NAMALWA (cell line): ENCODE data around the gene PAQR7.
"Not testable (repeated sequence)": the region's sequence is repeated elsewhere in the genome, so short reads cannot be mapped to it uniquely, and the experiment has no call there.

Experiments used
- DNase-seq: peaks from one replicate; pipeline ENCODE4 v3.0.0-alpha.2; 2015; ENCODE audit warnings: low spot score

The PAQR7 gene

DNA sequence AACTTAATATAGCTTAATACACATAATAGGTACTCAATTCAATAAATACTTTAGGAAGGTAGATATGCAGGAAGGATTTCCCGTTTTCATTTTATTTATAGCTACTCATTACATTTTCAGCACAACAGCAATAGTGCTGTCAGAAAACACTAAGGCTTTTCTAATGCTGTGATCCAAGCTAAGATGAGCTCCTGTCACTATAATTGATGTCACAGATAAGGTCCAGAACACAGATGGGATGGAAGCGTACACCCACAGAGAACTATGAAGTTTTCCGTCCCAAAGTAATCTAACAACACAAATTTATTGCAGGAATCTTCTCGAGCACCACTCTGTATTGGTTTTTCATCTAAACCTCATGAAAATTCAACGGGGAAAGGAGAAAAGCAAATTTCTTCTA is 29.8 kb downstream of the PAQR7 start:
- DNase-seq = no peak

DNA sequence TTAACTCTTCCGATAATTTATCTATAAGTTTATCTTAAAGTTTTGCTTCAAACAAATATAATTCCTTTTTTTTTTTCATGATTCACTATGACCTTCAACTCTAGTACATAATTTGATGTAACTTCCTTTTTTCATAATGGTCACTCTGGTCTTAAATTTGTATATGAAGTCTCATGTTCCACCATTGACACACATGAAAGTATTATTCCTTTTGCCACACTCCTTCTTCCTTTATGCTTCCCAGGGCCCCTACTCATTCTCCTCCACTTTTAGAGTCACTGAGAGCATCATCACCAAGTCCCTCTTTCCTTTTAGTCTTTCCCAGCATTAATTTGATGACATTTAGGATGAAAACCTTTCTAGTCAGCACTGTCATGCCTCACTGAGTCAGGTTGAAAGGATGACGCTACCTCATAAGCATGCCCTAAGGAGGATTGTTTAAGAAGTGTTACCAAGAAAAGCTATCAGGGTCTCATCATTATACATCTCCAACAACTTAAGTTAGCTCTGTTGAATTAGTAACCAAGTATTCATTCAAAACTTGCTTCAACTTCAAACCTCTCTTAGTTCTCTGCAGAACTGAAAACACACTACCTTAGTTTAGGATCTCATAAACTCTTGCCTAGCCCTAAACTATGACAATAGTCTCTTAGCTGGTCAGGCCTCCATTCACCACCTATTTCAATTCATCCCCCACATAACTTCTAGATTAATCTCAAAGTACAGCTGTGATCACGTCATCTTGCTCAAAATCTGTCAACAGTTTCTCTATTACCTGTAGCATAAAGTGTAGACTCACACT is 30.8 kb downstream of the PAQR7 start:
- DNase-seq = no peak

DNA sequence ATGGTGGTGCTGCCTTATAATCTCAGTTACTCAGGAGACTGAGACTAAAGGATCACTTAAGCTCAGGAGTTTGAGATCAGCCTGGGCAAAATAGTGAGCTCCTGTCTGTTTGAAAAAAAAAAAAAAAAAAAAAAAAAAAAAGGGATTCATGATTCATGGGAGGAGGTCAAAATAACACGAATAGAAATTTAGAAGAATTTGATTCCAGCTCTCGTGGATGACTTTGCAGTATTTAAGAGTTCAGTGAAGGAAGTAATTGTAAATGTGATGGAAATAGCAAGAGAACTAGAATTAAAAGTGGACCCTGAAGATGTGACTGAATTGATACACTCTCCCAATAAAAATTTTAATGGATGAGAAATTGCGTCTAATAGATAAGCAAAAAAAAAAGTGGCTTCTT is 32.0 kb downstream of the PAQR7 start:
- DNase-seq = no peak

DNA sequence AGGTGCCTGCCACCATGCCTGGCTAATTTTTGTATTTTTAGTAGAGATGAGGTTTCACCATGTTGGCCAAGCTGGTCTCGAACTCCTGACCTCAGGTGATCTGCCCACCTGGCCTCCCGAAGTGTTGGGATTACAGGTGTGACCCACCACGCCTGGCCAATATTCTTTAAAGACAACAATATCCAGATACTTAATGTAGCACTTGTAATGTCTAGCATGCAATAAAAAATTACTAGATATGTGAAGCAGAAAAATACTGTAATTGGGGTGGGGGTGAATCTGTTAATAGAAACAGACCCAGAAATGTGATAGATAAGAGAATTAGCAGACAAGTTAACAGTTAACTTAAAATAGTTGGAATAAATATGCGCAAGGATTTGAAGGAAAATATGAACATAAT is 35.7 kb downstream of the PAQR7 start:
- DNase-seq = not testable (repeated sequence)

- DNase-seq = no peak
Observed at GRCh38 chr1:25837262-25837875, 38.1 kb downstream of the PAQR7 start.

DNA sequence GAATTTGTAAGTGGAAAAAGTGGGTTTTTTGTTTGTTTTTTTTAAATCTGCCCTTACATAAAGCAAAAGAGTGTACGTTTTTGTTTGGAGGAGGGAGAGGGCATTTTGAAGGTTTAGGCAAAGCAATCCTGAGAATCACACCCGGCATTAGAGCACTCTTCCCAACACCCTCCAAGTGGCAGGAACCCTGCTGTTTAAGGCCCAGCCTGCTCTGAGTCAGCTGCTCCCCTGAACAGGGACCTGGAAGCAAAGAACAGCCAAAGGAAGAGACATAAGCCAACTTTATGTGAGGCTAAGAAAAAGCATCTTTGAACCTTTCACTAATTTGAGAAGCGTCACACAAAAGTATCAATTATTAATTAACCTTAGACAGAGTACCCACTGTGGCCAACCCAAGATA is 38.8 kb downstream of the PAQR7 start:
- no peak for DNase-seq

GRCh38 chr1:25834894-25835293 is 40.6 kb downstream of the PAQR7 start:
- DNase-seq = no peak

DNA sequence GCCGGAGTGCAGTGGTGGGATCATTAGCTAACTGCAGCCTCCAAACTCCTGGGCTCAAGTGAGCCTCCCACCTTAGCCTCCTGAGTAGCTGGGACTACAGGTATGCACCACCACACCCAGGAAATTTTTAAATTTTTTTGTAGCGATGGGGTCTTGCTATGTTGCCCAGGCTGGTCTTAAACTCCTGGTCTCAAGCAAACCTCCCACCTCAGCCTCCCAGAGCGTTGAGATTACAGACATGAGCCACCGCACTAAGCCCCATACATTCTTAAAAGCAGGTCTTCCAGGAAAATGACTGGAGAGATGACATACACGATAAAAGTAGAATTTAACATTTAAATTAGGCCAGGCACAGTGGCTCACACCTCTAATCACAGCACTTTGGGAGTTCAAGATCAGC is 42.4 kb downstream of the PAQR7 start:
- no peak for DNase-seq

DNA sequence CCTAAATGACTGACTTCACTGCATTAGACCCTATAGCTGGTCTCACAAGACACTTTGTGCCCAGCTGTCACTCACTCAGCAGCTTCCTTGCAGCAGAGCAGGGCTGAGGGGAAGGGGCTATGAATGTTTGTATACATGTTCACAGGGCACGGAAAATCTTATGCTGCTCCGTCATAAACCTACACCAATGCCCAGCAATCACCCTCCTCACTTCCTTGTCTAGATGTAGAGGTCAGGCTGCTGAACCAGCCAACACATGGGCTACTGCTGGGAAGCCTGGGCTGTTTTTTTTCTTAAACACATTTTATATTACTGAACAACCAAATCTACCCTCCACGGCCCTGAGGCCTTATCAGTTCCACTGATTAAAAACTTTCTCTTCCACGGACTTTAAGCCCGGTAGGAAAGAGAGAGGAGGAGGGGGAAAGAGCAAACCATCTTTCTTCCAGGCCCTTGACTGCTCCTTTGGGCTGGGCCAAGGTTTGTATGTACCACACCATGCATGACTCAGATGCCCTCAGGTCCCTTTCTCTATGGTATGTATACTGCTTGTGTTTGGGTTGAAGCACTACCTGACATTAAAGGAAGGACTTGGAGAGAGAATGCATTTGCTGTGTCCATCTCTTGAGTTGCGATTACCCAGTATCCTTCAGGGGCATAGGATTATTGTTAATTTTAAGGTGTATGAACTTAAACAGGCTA is 43.0 kb downstream of the PAQR7 start:
- DNase-seq = no peak

DNA sequence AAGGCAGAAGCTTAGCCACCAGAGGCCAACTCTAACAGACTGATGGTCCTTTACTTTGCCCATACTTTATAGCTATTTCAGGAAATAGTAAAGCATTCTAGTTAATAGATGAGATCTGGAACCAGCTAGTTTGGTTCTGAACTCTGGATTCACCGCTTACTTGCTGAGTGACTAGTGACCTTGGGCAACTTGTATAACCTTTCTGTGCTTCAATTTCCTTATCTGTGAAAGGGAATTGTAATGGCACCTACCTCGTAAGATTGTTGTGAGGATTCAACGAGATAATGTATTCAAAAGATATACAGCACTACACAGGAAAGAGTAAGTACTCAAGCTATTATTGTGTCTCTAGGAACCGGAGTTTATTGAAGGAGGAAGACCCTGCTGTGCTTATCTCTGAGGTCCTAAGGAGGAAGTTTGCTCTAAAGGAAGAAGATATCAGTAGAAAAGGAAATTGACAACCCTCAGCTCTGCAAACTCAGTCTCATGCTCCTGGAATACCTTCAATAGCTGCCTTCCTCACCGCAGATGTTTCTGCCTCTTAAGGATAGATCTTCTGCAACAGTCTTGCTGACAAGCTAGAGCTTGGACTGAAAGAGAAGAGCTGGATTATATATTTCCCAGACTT is 43.8 kb downstream of the PAQR7 start:
- DNase-seq = no peak

DNA sequence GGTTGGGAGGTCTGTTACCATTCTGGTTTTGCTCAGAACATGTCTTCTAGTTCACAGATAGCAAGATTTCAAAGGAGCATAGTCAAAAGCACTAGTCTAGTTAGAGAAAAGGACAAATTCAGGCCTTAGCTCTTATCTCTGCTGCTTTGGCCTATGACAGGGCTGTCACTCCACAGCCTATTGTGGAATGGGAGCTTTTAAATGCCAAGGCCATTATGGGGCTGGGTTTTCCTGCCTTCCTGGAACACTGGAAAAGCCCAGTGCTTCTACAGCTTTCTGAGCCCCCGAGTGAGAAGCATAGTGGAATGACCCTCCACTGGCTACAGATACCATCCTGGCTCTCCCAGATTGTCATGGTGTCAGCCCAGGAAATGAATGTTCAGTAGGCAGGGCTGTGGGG is 46.5 kb downstream of the PAQR7 start:
- DNase-seq = no peak

- DNase-seq = no peak
Observed at GRCh38 chr1:25828491-25828890, 47.0 kb downstream of the PAQR7 start.

- no peak for DNase-seq
Observed at GRCh38 chr1:25826571-25826970, 48.9 kb downstream of the PAQR7 start.

DNA sequence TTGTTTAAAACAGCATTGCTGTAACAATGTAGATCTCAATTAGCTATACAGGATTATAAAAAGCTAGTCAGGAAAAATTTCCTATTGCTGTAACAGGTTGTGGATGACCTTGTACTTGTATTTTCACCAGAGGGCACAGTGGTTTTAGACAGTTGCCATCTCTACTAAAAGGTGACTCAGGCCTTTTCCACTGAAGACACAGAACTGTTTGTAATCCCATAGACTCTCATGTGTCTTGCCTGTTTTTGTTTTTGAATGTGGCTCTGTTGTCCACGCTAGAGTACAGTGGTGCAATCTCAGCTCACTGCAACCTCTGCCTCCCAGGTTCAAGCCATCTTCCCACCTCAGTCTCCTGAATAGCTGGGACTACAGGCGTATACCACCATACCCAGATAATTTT is 49.9 kb downstream of the PAQR7 start:
- DNase-seq = no peak

GRCh38 chr1:25821630-25822091 is 53.8 kb downstream of the PAQR7 start:
- no peak for DNase-seq

DNA sequence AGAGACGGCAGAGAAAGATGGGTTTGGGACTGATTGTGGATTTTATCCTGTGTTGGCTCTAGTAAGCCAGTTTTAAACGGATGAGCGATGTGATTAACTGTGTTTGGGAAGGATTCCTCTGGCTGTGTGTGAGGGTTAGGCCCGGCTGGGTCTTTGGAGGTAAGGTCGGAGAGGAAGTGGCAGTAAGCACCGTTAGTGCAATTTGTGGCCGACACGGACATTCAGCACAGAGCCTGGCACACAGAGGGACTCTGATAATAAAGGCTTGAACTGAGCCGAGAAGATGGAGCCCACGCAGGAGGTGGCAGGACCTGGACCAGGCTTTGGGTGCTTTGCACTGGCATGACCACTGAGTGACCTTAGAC is 54.4 kb downstream of the PAQR7 start:
- no peak for DNase-seq

DNA sequence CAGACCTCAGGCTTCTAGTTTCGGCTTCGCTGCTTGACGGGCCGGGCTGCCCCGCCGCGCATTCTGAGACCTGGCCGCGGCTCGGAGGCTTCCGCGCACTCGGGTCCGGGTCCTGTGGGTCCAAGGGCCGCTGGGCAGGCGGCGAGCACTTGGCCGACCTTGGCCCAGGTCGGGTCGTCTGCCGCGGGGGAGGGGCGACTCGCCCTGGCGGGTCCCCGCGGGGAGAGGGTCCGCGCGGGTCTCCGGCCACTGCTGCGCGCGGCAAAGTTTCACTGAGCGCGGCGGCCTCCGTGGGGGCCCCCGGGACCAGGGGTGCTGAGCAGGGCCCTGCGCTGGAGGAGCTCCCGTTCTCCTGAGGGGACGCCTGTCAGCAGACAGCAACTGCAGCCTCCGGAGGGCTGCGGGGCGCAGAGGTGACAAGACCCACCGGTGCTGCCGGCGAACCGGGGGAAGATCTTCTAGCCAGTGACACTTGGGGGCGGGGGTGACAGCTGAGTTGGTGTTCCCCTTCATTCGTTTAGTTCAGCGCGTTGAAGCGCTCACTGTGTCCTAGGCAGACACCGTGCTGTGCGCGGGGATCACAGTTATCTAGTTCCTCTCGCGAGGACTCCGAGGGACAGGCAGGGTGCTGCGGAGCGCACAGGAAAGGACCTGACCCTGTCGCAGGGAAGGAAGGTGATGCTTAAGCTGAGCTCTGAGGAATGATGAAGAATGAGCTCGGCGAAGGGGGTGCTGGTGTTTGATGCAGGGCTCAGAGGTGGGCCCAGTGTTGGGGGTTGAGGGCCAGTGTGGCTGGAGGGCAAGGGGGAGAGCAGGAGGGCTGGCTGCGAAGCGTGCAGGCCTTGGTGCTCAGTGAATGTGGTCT is 55.0 kb downstream of the PAQR7 start:
- peak; percentile 87 for DNase-seq

DNA sequence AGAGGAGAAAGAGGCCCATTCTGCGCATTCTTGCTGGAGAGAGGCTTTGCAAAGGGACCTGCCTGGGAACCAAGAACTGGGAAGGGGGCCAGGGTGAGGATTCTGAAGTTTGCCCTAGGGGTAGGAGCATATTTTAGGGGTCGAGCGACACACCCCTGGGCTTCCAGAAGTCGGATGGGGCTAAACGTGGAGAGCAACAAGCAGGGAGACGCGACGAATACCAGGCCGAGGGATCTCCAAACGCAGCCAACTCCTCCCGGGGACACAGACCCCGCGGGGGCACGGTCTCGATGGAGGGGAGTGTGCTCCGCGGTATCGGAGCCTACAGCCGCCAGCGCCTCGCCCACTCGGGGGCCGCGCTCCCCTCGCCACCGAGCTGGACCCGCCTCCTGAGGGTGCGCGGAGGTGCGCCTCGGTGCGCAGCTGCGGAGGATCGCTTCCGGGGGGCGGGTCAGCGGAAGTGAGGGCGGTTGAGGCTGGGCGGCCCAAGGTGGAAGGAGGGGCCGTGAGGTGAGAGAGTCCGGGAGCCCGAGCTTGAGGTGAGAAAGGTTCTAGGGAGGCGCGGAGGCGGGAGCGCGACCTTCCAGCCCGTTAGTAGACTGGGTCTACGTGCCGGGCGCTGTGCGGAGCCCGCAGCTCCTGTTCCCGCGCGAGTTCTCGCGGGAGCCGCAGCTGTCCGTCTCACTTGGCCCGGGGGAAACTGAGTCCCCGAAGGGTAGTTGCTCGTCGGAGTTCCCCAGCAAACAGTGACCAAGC is 55.8 kb downstream of the PAQR7 start, which contains the start of gene MTFR1L:
Gene MTFR1L, plus strand, starts transcription at position 464 of the 756 bp plus-strand sequence. CDS start 3,151 bp downstream, outside the sequence.
- peak; percentile 92 for DNase-seq

DNA sequence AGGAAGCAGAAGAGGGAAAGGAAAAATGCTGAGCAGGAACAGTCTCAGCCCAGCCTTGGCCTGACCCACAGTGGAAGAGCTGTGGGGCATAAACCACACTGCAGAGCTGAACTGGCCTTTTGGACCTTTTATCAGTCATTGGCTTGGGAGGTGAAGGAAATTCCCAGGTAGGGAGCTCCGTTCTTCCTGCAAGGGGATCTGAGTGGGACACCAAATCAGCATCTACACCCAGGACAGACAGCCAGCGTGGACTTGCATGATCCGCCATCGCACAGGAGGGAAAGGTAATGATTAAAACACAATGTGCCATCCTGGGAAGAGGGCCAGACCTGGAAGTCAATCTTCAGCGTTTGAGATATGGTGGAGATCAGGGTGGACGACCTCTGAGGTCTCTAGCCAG is 56.9 kb downstream of the PAQR7 start:
- DNase-seq = no peak

DNA sequence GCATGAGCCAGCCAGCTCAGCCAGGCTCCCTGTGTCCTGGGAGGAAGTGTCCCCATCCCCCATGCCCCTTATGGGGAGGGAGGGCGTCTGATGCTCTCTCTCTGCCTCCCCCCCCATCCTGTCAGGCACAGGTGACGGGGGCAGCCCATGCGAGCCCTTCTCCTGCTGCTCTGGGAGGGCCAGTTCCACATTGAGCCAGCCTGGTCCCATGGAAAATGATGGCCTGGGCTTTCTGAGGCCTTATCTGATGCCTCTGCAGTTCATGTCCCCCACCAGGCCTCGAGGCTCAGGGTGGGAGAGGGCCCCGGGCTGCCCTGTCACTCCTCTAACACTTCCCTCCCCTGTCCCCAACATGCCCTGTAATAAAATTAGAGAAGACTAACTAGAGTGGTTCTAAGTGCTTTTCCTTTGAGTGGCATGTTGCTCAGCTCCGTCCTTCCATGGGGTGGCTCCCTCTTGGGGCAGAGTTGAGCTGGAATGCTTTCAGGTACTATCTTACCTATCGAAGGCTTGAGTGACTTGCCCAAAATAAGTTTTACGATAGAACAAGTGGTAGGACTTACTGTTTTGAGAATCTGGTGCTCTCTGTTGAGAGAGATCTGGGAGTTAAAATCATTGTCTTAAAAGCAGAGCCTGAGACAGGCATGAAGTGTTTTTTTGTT is 57.5 kb downstream of the PAQR7 start:
- no peak for DNase-seq
